Activated CD4-positive, alpha-beta memory T cell treated with anti-CD3 and anti-CD28 coated beads for 36 hours (primary cell): ENCODE data around the gene EEF1AKMT3. TPM values are rescaled to one million over a fixed set of nuclear protein-coding genes. Genes with fewer than 3 reads are reported as not detected.
A peak's percentile ranks its signal among the peaks of the same experiment; 100 is the strongest.

ENCODE experiments used
- CTCF ChIA-PET: fragments of 350-600 bp; sonication (Branson Sonifier 250); formaldehyde crosslinking; loops from one replicate; lab custom pipeline; 2021; ENCODE audit warnings: antibody characterized with exemption, inconsistent platforms; lab: Charles Lee
- POLR2A ChIA-PET: fragments of 350-600 bp; sonication (Branson Sonifier 250); formaldehyde crosslinking; loops from one replicate; lab custom pipeline; 2021; ENCODE audit warnings: antibody characterized with exemption; lab: Charles Lee
- DNase-seq: peaks from one replicate; pipeline ENCODE4 v3.0.0-alpha.2; 2020
- H3K27ac Mint-ChIP-seq: one replicate; pipeline ENCODE4 v1.8.0; 2021; ENCODE audit warnings: mixed read lengths
- H3K27me3 Mint-ChIP-seq: one replicate; pipeline ENCODE4 v1.8.0; 2021; ENCODE audit warnings: mixed read lengths
- H3K36me3 Mint-ChIP-seq: one replicate; pipeline ENCODE4 v1.8.0; 2021; ENCODE audit warnings: mixed read lengths
- H3K4me1 Mint-ChIP-seq: one replicate; pipeline ENCODE4 v1.8.0; 2021; ENCODE audit warnings: low read depth, mixed read lengths
- H3K4me3 Mint-ChIP-seq: one replicate; pipeline ENCODE4 v1.8.0; 2021; ENCODE audit warnings: mild to moderate bottlenecking, mixed read lengths
- H3K9me3 Mint-ChIP-seq: one replicate; pipeline ENCODE4 v1.8.0; 2021; ENCODE audit warnings: mixed read lengths
- intact Hi-C: fragments of 100-400 bp; cut with micrococcal nuclease; formaldehyde crosslinking; loops from one replicate; pipeline ENCODE4 v1.15.1; 2023
- total RNA-seq, 2 experiments: library from RNA; stranded (reverse); gene quantifications; one replicate each; pipeline ENCODE4 v1.2.3, GENCODE V29; 2021

EEF1AKMT3 gene
- total RNA-seq, 2 experiments from 2014 or later: 3.7 to 3.9 TPM

GRCh38 chr12:57737467-57738460, 34.6 kb upstream of the EEF1AKMT3 start:
- no peaks in the 10 kb centered on the region for H3K9me3 Mint-ChIP-seq
- CTCF ChIA-PET: no interaction called here
- no peaks in the 10 kb centered on the region for H3K27me3 Mint-ChIP-seq
- H3K4me1 Mint-ChIP-seq: peaks cover 40% of the 10 kb centered on the region
- no peak overlapping the region for H3K27ac Mint-ChIP-seq
- H3K4me3 Mint-ChIP-seq: no peak overlapping the region
- POLR2A ChIA-PET: interaction anchor here (1.2 kb wide), 1 partner anchor 13 kb away, joined by 6 read pairs; no protein-coding TSS in a partner anchor
- no peak for DNase-seq
- H3K36me3 Mint-ChIP-seq: peaks cover 24% of the 10 kb centered on the region
- intact Hi-C loops: no loop called here

GRCh38 chr12:57738661-57739237, 33.7 kb upstream of the EEF1AKMT3 start, which contains the start of gene AGAP2:
Gene AGAP2, minus strand, starts transcription at chr12:57738742. Its CDS starts 496 bp downstream, at chr12:57738246.
- H3K27ac Mint-ChIP-seq: peak within 1 kb of the TSS; percentile 7
- CTCF ChIA-PET: no interaction called here
- peaks cover 19% of the 10 kb centered on the region for H3K36me3 Mint-ChIP-seq
- no peaks in the 10 kb centered on the region for H3K9me3 Mint-ChIP-seq
- DNase-seq: no peak
- no peaks in the 10 kb centered on the region for H3K27me3 Mint-ChIP-seq
- intact Hi-C loops: no loop called here
- POLR2A ChIA-PET: no interaction called here
- H3K4me1 Mint-ChIP-seq: peaks cover 42% of the 10 kb centered on the region
- H3K4me3 Mint-ChIP-seq: peak within 1 kb of the TSS; percentile 1

GRCh38 chr12:57739387-57739786, 33.0 kb upstream of the EEF1AKMT3 start:
- intact Hi-C loops: no loop called here
- peaks cover 17% of the 10 kb centered on the region for H3K36me3 Mint-ChIP-seq
- ChIA-PET POLR2A (interaction anchor here (0.6 kb wide), 1 partner anchor 26 kb away, joined by 3 read pairs; no protein-coding TSS in a partner anchor), CTCF (no interaction called here)
- H3K27me3 Mint-ChIP-seq: no peaks in the 10 kb centered on the region
- H3K9me3 Mint-ChIP-seq: no peaks in the 10 kb centered on the region
- DNase-seq: no peak
- peak overlapping the region; percentile 1 for H3K4me3 Mint-ChIP-seq
- H3K27ac Mint-ChIP-seq: peak overlapping the region; percentile 7
- H3K4me1 Mint-ChIP-seq: peaks cover 48% of the 10 kb centered on the region

GRCh38 chr12:57739914-57740538, 32.4 kb upstream of the EEF1AKMT3 start:
- intact Hi-C loops: loop anchor here (5.0 kb wide), 2 partner anchors 108 to 193 kb away; partner anchors contain the start of genes B4GALNT1 and DCTN2
- peaks cover 12% of the 10 kb centered on the region for H3K36me3 Mint-ChIP-seq
- H3K4me1 Mint-ChIP-seq: peaks cover 52% of the 10 kb centered on the region
- peak overlapping the region; percentile 38 for H3K27ac Mint-ChIP-seq
- ChIA-PET CTCF (interaction anchor here (2.3 kb wide), 1 partner anchor 47 kb away, joined by 13 read pairs; the partner anchor contains the start of gene OS9), POLR2A (interaction anchor here (0.6 kb wide), 1 partner anchor 26 kb away, joined by 3 read pairs; no protein-coding TSS in a partner anchor)
- H3K27me3 Mint-ChIP-seq: no peaks in the 10 kb centered on the region
- no peak for DNase-seq
- H3K4me3 Mint-ChIP-seq: peak overlapping the region; percentile 32
- no peaks in the 10 kb centered on the region for H3K9me3 Mint-ChIP-seq

GRCh38 chr12:57740656-57741412, 31.6 kb upstream of the EEF1AKMT3 start:
- no peaks in the 10 kb centered on the region for H3K9me3 Mint-ChIP-seq
- ChIA-PET POLR2A (interaction anchor here (0.8 to 3.0 kb wide), 4 partner anchors 11 to 106 kb away, joined by 3 to 11 read pairs (median 6); partner anchors contain the start of genes CDK4 and OS9), CTCF (interaction anchor here (0.7 to 2.4 kb wide), 10 partner anchors 11 to 285 kb away, joined by 3 to 16 read pairs (median 6); partner anchors contain the start of genes B4GALNT1, CDK4 and OS9)
- DNase-seq: peak; percentile 91
- intact Hi-C loops: loop anchor here (1.0 to 5.0 kb wide), 3 partner anchors 109 to 194 kb away; partner anchors contain the start of genes B4GALNT1 and DCTN2
- H3K27me3 Mint-ChIP-seq: no peaks in the 10 kb centered on the region
- H3K36me3 Mint-ChIP-seq: peaks cover 15% of the 10 kb centered on the region
- H3K4me3 Mint-ChIP-seq: peak overlapping the region; percentile 98
- peak overlapping the region; percentile 94 for H3K27ac Mint-ChIP-seq
- H3K4me1 Mint-ChIP-seq: peaks cover 59% of the 10 kb centered on the region

GRCh38 chr12:57741413-57741789, 31.0 kb upstream of the EEF1AKMT3 start:
- peaks cover 62% of the 10 kb centered on the region for H3K4me1 Mint-ChIP-seq
- ChIA-PET POLR2A (interaction anchor here (0.8 to 3.0 kb wide), 5 partner anchors 11 to 107 kb away, joined by 3 to 11 read pairs (median 3); partner anchors contain the start of genes CDK4 and OS9), CTCF (interaction anchor here (0.7 to 2.4 kb wide), 13 partner anchors 11 to 285 kb away, joined by 3 to 16 read pairs (median 4); partner anchors contain the start of genes B4GALNT1, CDK4, GLI1 and OS9)
- no peaks in the 10 kb centered on the region for H3K9me3 Mint-ChIP-seq
- H3K27me3 Mint-ChIP-seq: no peaks in the 10 kb centered on the region
- no peak for DNase-seq
- peak overlapping the region; percentile 98 for H3K4me3 Mint-ChIP-seq
- intact Hi-C loops: loop anchor here (1.0 to 5.0 kb wide), 3 partner anchors 109 to 194 kb away; partner anchors contain the start of genes B4GALNT1 and DCTN2
- peaks cover 18% of the 10 kb centered on the region for H3K36me3 Mint-ChIP-seq
- peak overlapping the region; percentile 94 for H3K27ac Mint-ChIP-seq

- peaks cover 58% of the 10 kb centered on the region for H3K4me1 Mint-ChIP-seq
- H3K27ac Mint-ChIP-seq: peak overlapping the region; percentile 94
- ChIA-PET POLR2A (interaction anchor here (0.8 to 3.0 kb wide), 5 partner anchors 10 to 107 kb away, joined by 3 to 11 read pairs (median 3); partner anchors contain the start of genes CDK4 and OS9), CTCF (interaction anchor here (0.7 to 2.4 kb wide), 13 partner anchors 10 to 286 kb away, joined by 3 to 16 read pairs (median 4); partner anchors contain the start of genes B4GALNT1, CDK4, GLI1 and OS9)
- H3K36me3 Mint-ChIP-seq: peaks cover 15% of the 10 kb centered on the region
- intact Hi-C loops: loop anchor here (1.0 to 5.0 kb wide), 3 partner anchors 110 to 195 kb away; partner anchors contain the start of genes B4GALNT1 and DCTN2
- peak overlapping the region; percentile 98 for H3K4me3 Mint-ChIP-seq
- H3K9me3 Mint-ChIP-seq: no peaks in the 10 kb centered on the region
- H3K27me3 Mint-ChIP-seq: no peaks in the 10 kb centered on the region
- peak; percentile 91 for DNase-seq
These were observed 30.3 kb upstream of the EEF1AKMT3 start for GRCh38 chr12:57741844-57742738.

- intact Hi-C loops: loop anchor here (1.0 to 5.0 kb wide), 7 partner anchors 9 to 265 kb away; partner anchors contain the start of genes ARHGAP9, B4GALNT1, CDK4 and DCTN2
- ChIA-PET POLR2A (interaction anchor here (3.0 kb wide), 1 partner anchor 8 kb away, joined by 10 read pairs; the partner anchor contains the start of gene CDK4), CTCF (interaction anchor here (3.2 kb wide), 1 partner anchor 13 kb away, joined by 14 read pairs; no protein-coding TSS in a partner anchor)
- Mint-ChIP-seq H3K4me1 (peaks cover 58% of the 10 kb centered on the region), H3K27ac (peak overlapping the region; percentile 88), H3K36me3 (peaks cover 26% of the 10 kb centered on the region), H3K27me3 (no peaks in the 10 kb centered on the region), H3K9me3 (no peaks in the 10 kb centered on the region), H3K4me3 (peak overlapping the region; percentile 93)
- no peak for DNase-seq
These were observed 28.6 kb upstream of the EEF1AKMT3 start for GRCh38 chr12:57743769-57744168.

- intact Hi-C loops: loop anchor here (1.0 to 5.0 kb wide), 7 partner anchors 8 to 265 kb away; partner anchors contain the start of genes ARHGAP9, B4GALNT1, CDK4 and DCTN2
- peaks cover 56% of the 10 kb centered on the region for H3K4me1 Mint-ChIP-seq
- peak; percentile 89 for DNase-seq
- H3K27me3 Mint-ChIP-seq: no peaks in the 10 kb centered on the region
- H3K36me3 Mint-ChIP-seq: peaks cover 26% of the 10 kb centered on the region
- H3K4me3 Mint-ChIP-seq: peak overlapping the region; percentile 93
- POLR2A ChIA-PET: interaction anchor here (1.1 to 1.3 kb wide), 3 partner anchors 20 to 220 kb away, joined by 4 to 5 read pairs (median 4); partner anchors contain the start of genes EEF1AKMT3 and METTL1
- CTCF ChIA-PET: interaction anchor here (0.7 to 3.2 kb wide), 3 partner anchors 11 to 15 kb away, joined by 3 to 14 read pairs (median 7); partner anchors contain the start of gene MARCHF9
- no peaks in the 10 kb centered on the region for H3K9me3 Mint-ChIP-seq
- peak overlapping the region; percentile 88 for H3K27ac Mint-ChIP-seq
These were observed 28.1 kb upstream of the EEF1AKMT3 start for GRCh38 chr12:57744194-57744776.
